Esophagus squamous epithelium (tissue), 4 donors: Measurements from ENCODE around the gene MRPL37.

ENCODE experiments used
- POLR2A ChIP-seq, 4 donors: fragments of 450-650 bp; IDR thresholded peaks; one replicate each; pipeline ENCODE4 v1.6.1; 2017; ENCODE audit warnings: antibody characterized with exemption in 4 of 4, mild to moderate bottlenecking in 4 of 4, moderate library complexity in 3 of 4
- TF ChIP-seq, protein P1 (sequence below), 6 experiments: fragments of 450-650 bp in 4 of 6; fragments of 200-600 bp in 2 of 6; sonication (generic) in 2 of 6; IDR thresholded peaks; one replicate each; pipeline ENCODE4 v1.5.1; 2016 to 2019; ENCODE audit warnings: antibody characterized with exemption in 6 of 6, mild to moderate bottlenecking in 4 of 6, moderate library complexity in 4 of 6

DNA sequence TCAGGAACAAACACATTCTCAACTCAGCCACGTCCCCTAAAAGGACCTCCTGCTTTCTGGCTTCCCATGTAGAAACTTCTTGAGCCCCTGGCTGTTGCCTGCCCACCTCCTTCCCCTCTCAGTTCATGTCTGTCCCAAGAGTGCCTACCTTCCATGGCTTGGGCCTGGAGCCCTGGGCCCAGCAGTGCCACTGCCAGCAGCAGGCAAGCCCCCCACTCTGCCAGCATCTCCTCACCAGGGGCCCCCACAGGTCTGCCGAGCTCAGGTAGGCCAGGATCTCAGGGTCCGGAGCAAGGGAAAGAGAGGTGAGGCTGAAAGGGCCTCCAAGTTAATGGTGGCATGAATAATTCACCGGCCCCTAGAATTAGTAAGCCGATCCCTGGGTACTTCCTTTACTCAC lies 47.3 kb upstream of the MRPL37 start, which contains the start of gene CDCP2:
- TF ChIP-seq, protein P1, sequence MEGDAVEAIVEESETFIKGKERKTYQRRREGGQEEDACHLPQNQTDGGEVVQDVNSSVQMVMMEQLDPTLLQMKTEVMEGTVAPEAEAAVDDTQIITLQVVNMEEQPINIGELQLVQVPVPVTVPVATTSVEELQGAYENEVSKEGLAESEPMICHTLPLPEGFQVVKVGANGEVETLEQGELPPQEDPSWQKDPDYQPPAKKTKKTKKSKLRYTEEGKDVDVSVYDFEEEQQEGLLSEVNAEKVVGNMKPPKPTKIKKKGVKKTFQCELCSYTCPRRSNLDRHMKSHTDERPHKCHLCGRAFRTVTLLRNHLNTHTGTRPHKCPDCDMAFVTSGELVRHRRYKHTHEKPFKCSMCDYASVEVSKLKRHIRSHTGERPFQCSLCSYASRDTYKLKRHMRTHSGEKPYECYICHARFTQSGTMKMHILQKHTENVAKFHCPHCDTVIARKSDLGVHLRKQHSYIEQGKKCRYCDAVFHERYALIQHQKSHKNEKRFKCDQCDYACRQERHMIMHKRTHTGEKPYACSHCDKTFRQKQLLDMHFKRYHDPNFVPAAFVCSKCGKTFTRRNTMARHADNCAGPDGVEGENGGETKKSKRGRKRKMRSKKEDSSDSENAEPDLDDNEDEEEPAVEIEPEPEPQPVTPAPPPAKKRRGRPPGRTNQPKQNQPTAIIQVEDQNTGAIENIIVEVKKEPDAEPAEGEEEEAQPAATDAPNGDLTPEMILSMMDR (IDR thresholded peaks at IDR 0.05), result no peak
- no peak for TF ChIP-seq POLR2A (IDR thresholded peaks at IDR 0.05)
